GM11168 (cell line): ENCODE data around the gene NFE2L1.

Experiments used
- in situ Hi-C: fragments of 300-500 bp; cut with MboI; formaldehyde crosslinking; loops from one replicate; pipeline ENCODE4 v1.12.0; 2022; ENCODE audit warnings: low sequenced_read_pairs; ENCODE audit not compliant: unreplicated experiment

NFE2L1 gene

GRCh38 chr17:48046296-48046695 is 1.9 kb upstream of the NFE2L1 start:
- in situ Hi-C loops: no loop called here

DNA sequence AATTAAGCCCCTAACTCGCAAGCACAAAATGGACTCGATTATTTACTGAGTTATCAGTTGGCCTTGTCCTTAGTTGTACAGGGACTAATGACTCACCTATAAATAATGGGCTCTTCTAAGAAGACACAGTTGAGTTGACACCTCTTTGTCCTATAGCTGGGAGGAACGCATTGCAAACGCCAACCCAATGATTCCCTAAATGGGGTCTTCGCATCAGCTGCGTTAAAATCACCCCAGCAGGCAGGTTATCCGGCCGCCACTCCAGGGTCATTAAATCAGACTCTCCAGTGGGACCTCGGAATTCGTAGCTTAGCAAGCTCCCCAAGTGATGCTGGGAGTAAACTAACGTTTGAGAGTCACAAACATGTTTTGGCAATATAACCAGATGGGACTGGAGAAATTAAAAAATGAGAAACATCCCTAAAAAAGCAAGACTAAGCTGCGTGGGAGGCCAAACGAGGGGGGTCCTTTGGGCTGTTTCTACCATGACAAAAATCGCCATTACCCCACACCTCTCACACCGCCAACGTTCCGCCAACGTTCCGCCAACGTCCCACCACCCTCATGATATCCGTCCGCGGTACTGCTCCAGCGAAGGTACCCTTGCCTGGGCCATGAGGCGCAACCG is 932 bp upstream of the NFE2L1 start:
- in situ Hi-C loops: no loop called here

DNA sequence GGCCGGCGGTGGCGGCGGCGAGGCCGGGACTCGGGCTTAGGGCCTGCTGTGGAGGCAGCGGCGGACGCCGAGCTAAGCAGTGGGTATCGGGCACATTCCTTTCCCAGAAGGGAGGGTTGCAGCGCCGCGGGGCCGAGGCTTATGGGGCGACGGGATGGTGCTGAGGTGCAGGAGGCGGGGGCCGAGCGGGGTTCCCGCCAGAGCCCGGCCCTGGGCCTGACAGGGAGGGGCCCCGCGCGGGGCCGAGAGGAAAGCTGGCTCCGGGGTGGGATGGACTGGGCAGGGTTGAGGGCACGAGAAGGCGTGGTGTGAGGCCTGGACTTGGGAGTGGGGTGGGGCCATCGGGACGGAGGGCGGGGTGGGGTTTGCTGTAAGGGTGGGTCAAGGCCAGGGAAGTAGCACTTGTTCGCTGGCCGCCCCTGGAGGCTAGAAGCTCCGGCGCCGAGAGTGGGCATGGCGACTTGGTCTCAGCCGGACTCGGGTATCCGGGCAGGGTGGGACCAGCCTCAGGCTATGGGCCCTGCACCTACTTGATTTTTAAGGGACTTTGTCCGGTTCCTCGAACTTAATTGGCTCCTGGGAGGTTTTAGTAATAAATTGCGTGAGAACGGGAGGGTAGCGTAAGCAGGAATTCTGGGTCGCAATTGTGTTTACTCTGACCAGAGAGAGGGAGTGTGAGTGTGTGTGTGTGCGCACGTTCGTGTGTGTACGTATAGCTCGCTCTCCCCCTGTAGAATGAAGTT is 396 bp downstream of the NFE2L1 start:
- in situ Hi-C loops: no loop called here

- in situ Hi-C loops: no loop called here
These were observed 3.1 kb downstream of the NFE2L1 start for GRCh38 chr17:48051283-48051682.

GRCh38 chr17:48051706-48052486 is 3.7 kb downstream of the NFE2L1 start:
- in situ Hi-C loops: no loop called here

DNA sequence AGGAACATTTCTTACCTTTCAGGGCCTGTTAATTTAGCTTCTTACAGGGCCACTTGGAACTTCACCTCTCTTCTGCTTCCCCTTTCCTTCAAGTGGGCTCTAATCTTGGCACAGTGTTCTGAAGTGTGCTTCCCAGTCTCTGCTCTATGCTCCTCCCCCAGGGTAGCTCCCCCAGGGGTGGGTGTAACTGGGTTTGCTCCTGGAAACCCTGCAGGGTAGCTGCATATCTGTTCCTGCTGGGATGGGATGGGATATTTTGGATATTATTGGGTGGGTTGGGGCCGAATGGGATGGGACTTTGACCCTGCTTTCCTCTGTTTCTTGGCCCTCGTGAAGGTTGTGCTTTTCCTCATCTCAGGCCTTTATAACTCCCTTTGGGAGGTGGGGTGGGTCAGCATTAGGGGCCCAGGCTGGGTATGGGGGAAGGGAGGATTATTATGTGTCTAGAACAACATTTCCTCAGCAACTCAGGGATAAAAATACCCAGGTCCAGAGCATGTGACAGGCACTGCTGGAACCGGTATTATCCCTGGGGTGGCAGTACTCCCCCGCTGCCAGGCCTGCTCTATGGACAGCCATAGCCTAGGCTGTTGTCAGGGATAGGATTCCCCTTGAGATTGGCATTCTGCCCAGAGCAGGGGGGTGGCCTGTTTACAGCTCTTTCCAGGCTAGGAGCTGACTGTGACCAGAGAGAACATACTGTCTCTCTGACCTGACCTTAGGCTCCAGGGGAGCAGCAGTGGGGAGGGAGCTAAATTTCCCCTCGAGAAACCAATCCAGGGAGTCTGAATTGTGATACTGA is 5.0 kb downstream of the NFE2L1 start:
- in situ Hi-C loops: no loop called here

DNA sequence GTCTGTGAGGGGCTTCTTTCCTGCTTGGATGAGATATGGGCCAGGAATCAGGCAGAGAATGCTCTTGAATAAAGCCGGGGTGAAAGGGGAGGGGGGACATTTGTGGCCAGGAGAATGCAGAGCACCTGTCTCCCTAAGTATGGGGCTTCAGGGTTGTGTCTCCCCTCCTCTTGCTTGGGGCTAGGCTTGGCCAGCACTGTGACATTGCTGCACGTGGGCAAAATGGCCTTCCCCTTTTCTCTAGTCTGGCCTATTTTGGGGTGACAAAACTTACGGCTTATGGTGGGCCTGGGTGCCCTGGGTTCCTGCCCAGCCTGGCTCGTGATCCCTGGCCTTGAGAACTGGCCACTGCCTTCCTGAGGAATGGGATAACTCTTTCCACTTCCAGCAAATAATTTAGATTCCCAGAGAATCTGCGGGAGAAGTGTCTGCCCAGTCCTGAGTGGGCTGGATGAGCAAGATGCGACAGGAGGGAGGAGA is 5.6 kb downstream of the NFE2L1 start:
- in situ Hi-C loops: no loop called here

GRCh38 chr17:48054238-48055185 is 6.4 kb downstream of the NFE2L1 start:
- in situ Hi-C loops: no loop called here

GRCh38 chr17:48055531-48056245 is 7.5 kb downstream of the NFE2L1 start:
- in situ Hi-C loops: no loop called here

GRCh38 chr17:48056246-48056745 is 8.1 kb downstream of the NFE2L1 start:
- in situ Hi-C loops: no loop called here

DNA sequence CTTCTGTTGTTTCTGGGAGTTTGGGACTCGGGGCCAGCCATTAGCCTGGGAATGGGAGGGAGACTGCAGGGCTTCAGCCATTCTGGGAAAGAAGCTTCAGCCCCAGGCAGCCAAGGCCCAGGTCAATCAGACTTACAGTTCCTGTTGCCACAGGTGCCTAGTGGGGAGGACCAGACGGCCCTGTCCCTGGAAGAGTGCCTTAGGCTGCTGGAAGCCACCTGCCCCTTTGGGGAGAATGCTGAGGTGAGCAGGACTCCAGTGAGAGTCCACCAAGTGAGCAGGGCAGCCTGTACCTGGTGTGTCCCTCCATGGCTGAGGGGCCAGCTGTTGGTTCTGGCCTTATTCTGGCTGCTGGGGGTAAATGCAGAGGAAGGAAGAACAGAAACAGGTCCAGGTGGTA is 8.7 kb downstream of the NFE2L1 start:
- in situ Hi-C loops: no loop called here

- in situ Hi-C loops: no loop called here
These were observed 9.5 kb downstream of the NFE2L1 start for GRCh38 chr17:48057626-48058025.

DNA sequence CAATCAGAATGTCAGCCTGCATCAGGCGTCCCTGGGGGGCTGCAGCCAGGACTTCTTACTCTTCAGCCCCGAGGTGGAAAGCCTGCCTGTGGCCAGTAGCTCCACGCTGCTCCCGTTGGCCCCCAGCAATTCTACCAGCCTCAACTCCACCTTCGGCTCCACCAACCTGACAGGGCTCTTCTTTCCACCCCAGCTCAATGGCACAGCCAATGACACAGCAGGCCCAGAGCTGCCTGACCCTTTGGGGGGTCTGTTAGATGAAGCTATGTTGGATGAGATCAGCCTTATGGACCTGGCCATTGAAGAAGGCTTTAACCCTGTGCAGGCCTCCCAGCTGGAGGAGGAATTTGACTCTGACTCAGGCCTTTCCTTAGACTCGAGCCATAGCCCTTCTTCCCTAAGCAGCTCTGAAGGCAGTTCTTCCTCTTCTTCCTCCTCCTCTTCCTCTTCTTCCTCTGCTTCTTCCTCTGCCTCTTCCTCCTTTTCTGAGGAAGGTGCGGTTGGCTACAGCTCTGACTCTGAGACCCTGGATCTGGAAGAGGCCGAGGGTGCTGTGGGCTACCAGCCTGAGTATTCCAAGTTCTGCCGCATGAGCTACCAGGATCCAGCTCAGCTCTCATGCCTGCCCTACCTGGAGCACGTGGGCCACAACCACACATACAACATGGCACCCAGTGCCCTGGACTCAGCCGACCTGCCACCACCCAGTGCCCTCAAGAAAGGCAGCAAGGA is 10.4 kb downstream of the NFE2L1 start:
- in situ Hi-C loops: no loop called here

- in situ Hi-C loops: no loop called here
These were observed 11.0 kb downstream of the NFE2L1 start for GRCh38 chr17:48059125-48059668.

DNA sequence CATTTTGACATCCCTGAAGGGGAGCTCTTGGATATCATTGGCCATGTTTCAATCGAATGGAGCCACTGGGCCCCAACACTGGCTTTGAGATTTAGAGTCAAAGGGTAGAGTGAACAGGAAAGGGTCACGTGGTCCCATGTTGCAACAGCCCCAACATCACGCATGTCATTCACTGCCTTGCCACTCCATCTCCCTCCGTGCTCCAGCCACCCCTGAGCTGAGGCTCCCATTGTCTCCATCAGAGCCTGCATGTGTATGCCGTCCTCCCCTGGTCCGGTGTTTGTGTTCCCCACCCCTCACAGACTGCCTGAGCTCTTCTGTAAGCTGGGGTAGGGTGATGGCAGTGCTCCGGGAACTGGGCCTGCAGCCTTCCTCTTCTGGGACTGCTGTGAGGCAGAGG is 12.1 kb downstream of the NFE2L1 start:
- in situ Hi-C loops: no loop called here

DNA sequence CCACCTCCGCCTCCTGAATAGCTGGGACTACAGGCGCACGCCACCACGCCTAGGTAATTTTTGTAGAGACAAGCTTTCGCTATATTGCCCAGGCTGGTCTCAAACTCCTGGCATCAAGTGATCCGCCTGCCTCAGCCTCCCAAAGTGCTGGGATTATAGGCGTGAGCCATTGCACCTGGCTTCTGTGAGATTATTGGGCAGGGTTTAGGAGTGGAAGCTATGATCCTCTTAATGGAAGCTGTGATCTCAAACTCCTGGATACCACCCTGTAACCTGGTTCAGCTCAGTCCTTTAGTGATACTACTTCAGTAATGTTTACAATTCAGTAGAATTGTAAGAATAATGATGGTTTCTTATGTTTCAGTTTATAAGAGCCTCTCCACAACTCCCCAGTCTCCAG is 14.1 kb downstream of the NFE2L1 start:
- in situ Hi-C loops: no loop called here

- in situ Hi-C loops: loop anchor here (5.0 kb wide), 1 partner anchor 32 kb away; no protein-coding TSS in a partner anchor
These were observed 16.5 kb downstream of the NFE2L1 start for GRCh38 chr17:48064638-48065037.
